BJ (cell line): ENCODE measurements around the gene NELFA. TPM values are rescaled to one million over a fixed set of nuclear protein-coding genes. Genes with fewer than 3 reads are reported as not detected.

Source experiments
- CTCF ChIA-PET: fragments of 350-600 bp; formaldehyde crosslinking; extraction: SDS; loops from one replicate; lab custom pipeline; 2021; ENCODE audit warnings: antibody characterized with exemption, inconsistent platforms; lab: Yijun Ruan, JAX
- POLR2A ChIA-PET: fragments of 300-600 bp; sonication (Branson Sonifier 250); formaldehyde crosslinking; extraction: SDS; loops from one replicate; lab custom pipeline; 2021; ENCODE audit warnings: antibody characterized with exemption; lab: Charles Lee
- DNase-seq: peaks from one replicate; pipeline ENCODE4 v3.0.0-alpha.2; 2011; ENCODE audit warnings: low read depth
- H3K27me3 ChIP-seq: 2 replicates; pipeline ENCODE4 v1.6.0; 2011; ENCODE audit warnings: low read length; ENCODE audit not compliant: control insufficient read depth, insufficient read depth
- H3K36me3 ChIP-seq: 2 replicates; pipeline ENCODE4 v1.5.1; 2011; ENCODE audit warnings: low read length; ENCODE audit not compliant: control insufficient read depth, insufficient read depth
- H3K4me3 ChIP-seq: 2 replicates; pipeline ENCODE4 v1.5.1; 2011; ENCODE audit warnings: low read depth, mild to moderate bottlenecking, control low read depth, low read length
- polyA plus RNA-seq: library from polyadenylated mRNA; depleted of rRNA; stranded (reverse); fragments of >200 nt; gene quantifications from 2 replicates; pipeline ENCODE4 v1.2.3, GENCODE V29; 2011
- TF ChIP-seq, protein P1 (sequence below): IDR thresholded peaks from 2 replicates; pipeline ENCODE4 v1.5.1; 2011; ENCODE audit warnings: low read depth, mild to moderate bottlenecking, control low read depth, inconsistent platforms, low read length, moderate library complexity; ENCODE audit not compliant: insufficient read depth

Gene NELFA
- polyA plus RNA-seq, 1 experiment: 12.8 TPM

- ChIA-PET POLR2A (no interaction called here), CTCF (no interaction called here)
- H3K27me3 ChIP-seq: no peaks in the 10 kb centered on the region
- no peak for DNase-seq
- H3K36me3 ChIP-seq: peaks cover 9% of the 10 kb centered on the region
- TF ChIP-seq, protein P1, sequence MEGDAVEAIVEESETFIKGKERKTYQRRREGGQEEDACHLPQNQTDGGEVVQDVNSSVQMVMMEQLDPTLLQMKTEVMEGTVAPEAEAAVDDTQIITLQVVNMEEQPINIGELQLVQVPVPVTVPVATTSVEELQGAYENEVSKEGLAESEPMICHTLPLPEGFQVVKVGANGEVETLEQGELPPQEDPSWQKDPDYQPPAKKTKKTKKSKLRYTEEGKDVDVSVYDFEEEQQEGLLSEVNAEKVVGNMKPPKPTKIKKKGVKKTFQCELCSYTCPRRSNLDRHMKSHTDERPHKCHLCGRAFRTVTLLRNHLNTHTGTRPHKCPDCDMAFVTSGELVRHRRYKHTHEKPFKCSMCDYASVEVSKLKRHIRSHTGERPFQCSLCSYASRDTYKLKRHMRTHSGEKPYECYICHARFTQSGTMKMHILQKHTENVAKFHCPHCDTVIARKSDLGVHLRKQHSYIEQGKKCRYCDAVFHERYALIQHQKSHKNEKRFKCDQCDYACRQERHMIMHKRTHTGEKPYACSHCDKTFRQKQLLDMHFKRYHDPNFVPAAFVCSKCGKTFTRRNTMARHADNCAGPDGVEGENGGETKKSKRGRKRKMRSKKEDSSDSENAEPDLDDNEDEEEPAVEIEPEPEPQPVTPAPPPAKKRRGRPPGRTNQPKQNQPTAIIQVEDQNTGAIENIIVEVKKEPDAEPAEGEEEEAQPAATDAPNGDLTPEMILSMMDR: no peak
- no peak overlapping the region for H3K4me3 ChIP-seq
These were observed 60.5 kb downstream of the NELFA start for GRCh38 chr4:1948232-1948631.

GRCh38 chr4:1945912-1946311 is 62.9 kb downstream of the NELFA start:
- Histone ChIP-seq H3K4me3 (no peak overlapping the region), H3K27me3 (no peaks in the 10 kb centered on the region), H3K36me3 (peaks cover 12% of the 10 kb centered on the region)
- CTCF ChIA-PET: no interaction called here
- DNase-seq: no peak
- POLR2A ChIA-PET: no interaction called here
- TF ChIP-seq, protein P1: no peak

- ChIA-PET POLR2A (no interaction called here), CTCF (no interaction called here)
- H3K4me3 ChIP-seq: no peak overlapping the region
- H3K36me3 ChIP-seq: peaks cover 12% of the 10 kb centered on the region
- no peaks in the 10 kb centered on the region for H3K27me3 ChIP-seq
- TF ChIP-seq, protein P1: no peak
- DNase-seq: no peak
These were observed 63.5 kb downstream of the NELFA start for GRCh38 chr4:1945124-1945895.

- ChIA-PET POLR2A (no interaction called here), CTCF (no interaction called here)
- TF ChIP-seq, protein P1: no peak
- DNase-seq: no peak
- peaks cover 11% of the 10 kb centered on the region for H3K36me3 ChIP-seq
- no peak overlapping the region for H3K4me3 ChIP-seq
- no peaks in the 10 kb centered on the region for H3K27me3 ChIP-seq
These were observed 64.8 kb downstream of the NELFA start for GRCh38 chr4:1943928-1944327.

GRCh38 chr4:1940566-1940965 is 68.2 kb downstream of the NELFA start:
- Histone ChIP-seq H3K4me3 (no peak overlapping the region), H3K27me3 (no peaks in the 10 kb centered on the region), H3K36me3 (peaks cover 6% of the 10 kb centered on the region)
- ChIA-PET POLR2A (no interaction called here), CTCF (interaction anchor here (1.1 kb wide), 1 partner anchor 14 kb away, joined by 3 read pairs; no protein-coding TSS in a partner anchor)
- DNase-seq: no peak
- TF ChIP-seq, protein P1: no peak
